Lower leg skin (tissue), 3 donors: ENCODE data around the gene STN1.

Experiments used
- CTCF ChIP-seq, 3 donors: fragments of 450-650 bp; IDR thresholded peaks; one replicate each; pipeline ENCODE4 v1.5.1; 2016; ENCODE audit warnings: antibody characterized with exemption in 3 of 3, mild to moderate bottlenecking in 3 of 3, moderate library complexity in 2 of 3
- POLR2A ChIP-seq, 2 donors: fragments of 450-650 bp; IDR thresholded peaks; one replicate each; pipeline ENCODE4 v1.6.1; 2016 to 2017; ENCODE audit warnings: antibody characterized with exemption in 2 of 2, mild to moderate bottlenecking in 1 of 2, moderate library complexity in 1 of 2

GRCh38 chr10:103884681-103885139 is 33.3 kb downstream of the STN1 start:
- TF ChIP-seq CTCF (IDR thresholded peaks at IDR 0.05): peak in 1 of 3 donors; percentile 27
- no peak for TF ChIP-seq POLR2A (IDR thresholded peaks at IDR 0.05)
